GM23338 (cell line): ENCODE results near the gene EPSTI1. TPM values are rescaled to one million over a fixed set of nuclear protein-coding genes. Genes with fewer than 3 reads are reported as not detected.

Source experiments
- ATAC-seq: fragments of 200-7000 bp; cut with Tn5 transposase; 3 replicates; pipeline ENCODE4 v1.9.1; 2020
- DNase-seq: peaks from one replicate; pipeline ENCODE4 v3.0.0-alpha.2; 2015; ENCODE audit warnings: low spot score
- H2AFZ ChIP-seq: fragments of 200-600 bp; sonication (generic); 2 replicates; pipeline ENCODE4 v1.8.0; 2016; ENCODE audit warnings: antibody characterized with exemption, mild to moderate bottlenecking, moderate library complexity
- H3F3A ChIP-seq: fragments of 200-600 bp; sonication (generic); replicated peaks from 2 replicates; pipeline ENCODE4 v1.8.0; 2017; ENCODE audit warnings: antibody characterized with exemption, mixed run types, low read depth
- H3K27ac ChIP-seq: fragments of 200-600 bp; sonication (generic); 2 replicates; pipeline ENCODE4 v1.6.1; 2016; ENCODE audit warnings: low read depth
- H3K27me3 ChIP-seq: fragments of 200-600 bp; sonication (generic); 2 replicates; pipeline ENCODE4 v1.8.0; 2016; ENCODE audit warnings: mild to moderate bottlenecking, mixed run types, moderate library complexity; ENCODE audit not compliant: insufficient read depth
- H3K36me3 ChIP-seq: fragments of 200-600 bp; sonication (generic); 2 replicates; pipeline ENCODE4 v1.8.0; 2016; ENCODE audit warnings: mild to moderate bottlenecking; ENCODE audit not compliant: insufficient read depth
- H3K4me1 ChIP-seq: fragments of 200-600 bp; sonication (generic); 2 replicates; pipeline ENCODE4 v1.8.0; 2016; ENCODE audit warnings: mild to moderate bottlenecking, moderate library complexity; ENCODE audit not compliant: insufficient read depth
- H3K4me2 ChIP-seq: fragments of 200-600 bp; sonication (generic); 2 replicates; pipeline ENCODE4 v1.7.1; 2017; ENCODE audit warnings: mixed run types
- H3K4me3 ChIP-seq: fragments of 200-600 bp; sonication (generic); 2 replicates; pipeline ENCODE4 v1.6.1; 2016; ENCODE audit warnings: mixed run types
- H3K79me2 ChIP-seq: fragments of 200-600 bp; sonication (generic); replicated peaks from 2 replicates; pipeline ENCODE4 v1.8.0; 2017; ENCODE audit warnings: mild to moderate bottlenecking; ENCODE audit not compliant: insufficient read depth
- H3K9me2 ChIP-seq: fragments of 200-600 bp; sonication (generic); 2 replicates; pipeline ENCODE4 v1.8.0; 2017; ENCODE audit not compliant: insufficient read depth
- H4K20me1 ChIP-seq: fragments of 200-600 bp; sonication (generic); replicated peaks from 2 replicates; pipeline ENCODE4 v1.8.0; 2017; ENCODE audit warnings: mild to moderate bottlenecking; ENCODE audit not compliant: insufficient read depth
- H3K27ac Mint-ChIP-seq: 2 replicates; pipeline ENCODE4 v1.8.0; 2020; ENCODE audit warnings: inconsistent platforms, mild to moderate bottlenecking, moderate library complexity, mixed read lengths
- H3K27me3 Mint-ChIP-seq: 3 replicates; pipeline ENCODE4 v1.8.0; 2022; ENCODE audit warnings: low read depth, mild to moderate bottlenecking, moderate library complexity, mixed read lengths, inconsistent platforms; ENCODE audit not compliant: insufficient read depth, poor library complexity
- H3K36me3 Mint-ChIP-seq: 3 replicates; pipeline ENCODE4 v1.8.0; 2021; ENCODE audit warnings: low read depth, mild to moderate bottlenecking, inconsistent platforms, moderate library complexity, mixed read lengths
- H3K4me1 Mint-ChIP-seq: 3 replicates; pipeline ENCODE4 v1.8.0; 2020; ENCODE audit warnings: mild to moderate bottlenecking, inconsistent platforms, mixed read lengths
- H3K4me3 Mint-ChIP-seq: 3 replicates; pipeline ENCODE4 v1.8.0; 2021; ENCODE audit warnings: moderate library complexity, mild to moderate bottlenecking, inconsistent platforms, mixed read lengths
- H3K9me3 Mint-ChIP-seq: 3 replicates; pipeline ENCODE4 v1.8.0; 2020; ENCODE audit warnings: moderate library complexity, mild to moderate bottlenecking, inconsistent platforms, mixed read lengths
- NANOG ChIP-seq: IDR thresholded peaks from 2 replicates; pipeline ENCODE4 v1.6.1; 2016; ENCODE audit warnings: antibody characterized with exemption, borderline replicate concordance
- STAT1 ChIP-seq: IDR thresholded peaks from one replicate; pipeline ENCODE4 v1.6.1; 2016; ENCODE audit warnings: antibody characterized with exemption; ENCODE audit not compliant: unreplicated experiment
- ZNF114 ChIP-seq: fragments of 250-450 bp; sonication (Bioruptor Pico); IDR thresholded peaks from 2 replicates; pipeline ENCODE4 v1.5.0; 2020; ENCODE audit warnings: mild to moderate bottlenecking, moderate library complexity
- polyA plus RNA-seq: library from polyadenylated mRNA; unstranded; fragments of >200 nt; fragmentation: Nextera tagmentation; extraction: Ambion mirVana; gene quantifications from 2 replicates; pipeline ENCODE4 v1.2.1, GENCODE V29; 2016
- total RNA-seq: library from RNA; depleted of rRNA; stranded (reverse); fragments of >200 nt; shearing (Covaris generic); gene quantifications from 2 replicates; pipeline ENCODE4 v1.2.3, GENCODE V29; 2014
- TF ChIP-seq, protein P1 (sequence below): IDR thresholded peaks from one replicate; pipeline ENCODE4 v1.6.1; 2018; ENCODE audit warnings: antibody characterized with exemption; ENCODE audit not compliant: unreplicated experiment
- TF ChIP-seq, protein P2 (sequence below): IDR thresholded peaks from 2 replicates; pipeline ENCODE4 v1.6.1; 2016; ENCODE audit warnings: antibody characterized with exemption
- TF ChIP-seq, protein P3 (sequence below), 2 experiments: fragments of 200-600 bp in 1 of 2; sonication (generic) in 1 of 2; conservative IDR thresholded peaks; 2 replicates each; pipeline versions ENCODE4 v1.5.1 to v1.6.1; 2016 to 2017; ENCODE audit warnings: antibody characterized with exemption in 2 of 2, low read depth in 2 of 2, mild to moderate bottlenecking in 2 of 2, moderate library complexity in 1 of 2
- TF ChIP-seq, protein P4 (sequence below): fragments of 250-450 bp; sonication (Bioruptor Pico); IDR thresholded peaks from 2 replicates; pipeline ENCODE4 v1.5.0; 2020; ENCODE audit warnings: mild to moderate bottlenecking, moderate library complexity

Gene EPSTI1
- total and polyA plus RNA-seq, 2 experiments from 2014 or later: 0.10 to 0.68 TPM

DNA sequence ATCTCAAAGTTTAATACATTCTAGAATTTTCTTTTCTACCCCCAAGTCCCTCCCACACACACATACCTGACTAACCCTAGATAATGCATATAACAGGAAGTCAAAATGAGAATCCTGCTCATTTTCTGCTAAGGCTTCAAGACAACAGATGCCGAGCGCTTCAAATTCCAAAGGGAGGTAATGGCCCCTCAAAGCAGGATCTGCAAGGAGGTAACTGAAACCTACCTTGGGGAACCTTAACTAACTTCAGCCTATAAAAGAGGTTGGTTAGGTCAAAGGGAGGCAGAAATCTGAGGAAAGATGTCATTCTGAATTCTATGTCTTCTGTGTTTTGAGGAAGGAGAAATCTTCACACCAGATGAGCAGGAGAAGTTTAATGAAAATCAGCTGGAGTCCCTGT, 26.8 kb downstream of the EPSTI1 start (continued):
- TF ChIP-seq, protein P1, sequence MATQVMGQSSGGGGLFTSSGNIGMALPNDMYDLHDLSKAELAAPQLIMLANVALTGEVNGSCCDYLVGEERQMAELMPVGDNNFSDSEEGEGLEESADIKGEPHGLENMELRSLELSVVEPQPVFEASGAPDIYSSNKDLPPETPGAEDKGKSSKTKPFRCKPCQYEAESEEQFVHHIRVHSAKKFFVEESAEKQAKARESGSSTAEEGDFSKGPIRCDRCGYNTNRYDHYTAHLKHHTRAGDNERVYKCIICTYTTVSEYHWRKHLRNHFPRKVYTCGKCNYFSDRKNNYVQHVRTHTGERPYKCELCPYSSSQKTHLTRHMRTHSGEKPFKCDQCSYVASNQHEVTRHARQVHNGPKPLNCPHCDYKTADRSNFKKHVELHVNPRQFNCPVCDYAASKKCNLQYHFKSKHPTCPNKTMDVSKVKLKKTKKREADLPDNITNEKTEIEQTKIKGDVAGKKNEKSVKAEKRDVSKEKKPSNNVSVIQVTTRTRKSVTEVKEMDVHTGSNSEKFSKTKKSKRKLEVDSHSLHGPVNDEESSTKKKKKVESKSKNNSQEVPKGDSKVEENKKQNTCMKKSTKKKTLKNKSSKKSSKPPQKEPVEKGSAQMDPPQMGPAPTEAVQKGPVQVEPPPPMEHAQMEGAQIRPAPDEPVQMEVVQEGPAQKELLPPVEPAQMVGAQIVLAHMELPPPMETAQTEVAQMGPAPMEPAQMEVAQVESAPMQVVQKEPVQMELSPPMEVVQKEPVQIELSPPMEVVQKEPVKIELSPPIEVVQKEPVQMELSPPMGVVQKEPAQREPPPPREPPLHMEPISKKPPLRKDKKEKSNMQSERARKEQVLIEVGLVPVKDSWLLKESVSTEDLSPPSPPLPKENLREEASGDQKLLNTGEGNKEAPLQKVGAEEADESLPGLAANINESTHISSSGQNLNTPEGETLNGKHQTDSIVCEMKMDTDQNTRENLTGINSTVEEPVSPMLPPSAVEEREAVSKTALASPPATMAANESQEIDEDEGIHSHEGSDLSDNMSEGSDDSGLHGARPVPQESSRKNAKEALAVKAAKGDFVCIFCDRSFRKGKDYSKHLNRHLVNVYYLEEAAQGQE: no peak
- no peak for TF ChIP-seq NANOG
- TF ChIP-seq STAT1: no peak
- TF ChIP-seq, protein P2, sequence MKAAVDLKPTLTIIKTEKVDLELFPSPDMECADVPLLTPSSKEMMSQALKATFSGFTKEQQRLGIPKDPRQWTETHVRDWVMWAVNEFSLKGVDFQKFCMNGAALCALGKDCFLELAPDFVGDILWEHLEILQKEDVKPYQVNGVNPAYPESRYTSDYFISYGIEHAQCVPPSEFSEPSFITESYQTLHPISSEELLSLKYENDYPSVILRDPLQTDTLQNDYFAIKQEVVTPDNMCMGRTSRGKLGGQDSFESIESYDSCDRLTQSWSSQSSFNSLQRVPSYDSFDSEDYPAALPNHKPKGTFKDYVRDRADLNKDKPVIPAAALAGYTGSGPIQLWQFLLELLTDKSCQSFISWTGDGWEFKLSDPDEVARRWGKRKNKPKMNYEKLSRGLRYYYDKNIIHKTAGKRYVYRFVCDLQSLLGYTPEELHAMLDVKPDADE: no peak

DNA sequence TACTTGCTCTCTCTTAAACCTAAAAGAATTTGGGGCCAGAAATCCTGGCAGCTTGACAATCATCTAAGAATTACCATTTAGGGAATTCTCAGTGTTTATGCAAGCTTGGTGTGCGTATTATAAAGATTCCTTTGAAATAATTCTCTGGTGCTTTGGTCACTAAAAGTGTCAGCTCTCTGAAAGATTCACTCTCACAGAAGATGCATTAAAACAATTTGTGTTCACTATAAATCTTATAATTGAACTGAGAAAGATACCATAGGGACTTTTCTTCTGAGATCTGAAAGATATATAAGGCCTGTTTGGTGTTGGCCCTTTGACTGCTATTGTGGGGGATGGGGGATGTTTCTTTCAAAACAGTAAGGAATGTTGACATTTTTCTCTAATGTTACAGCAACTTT, 27.3 kb downstream of the EPSTI1 start:
- Histone ChIP-seq H3F3A (no peaks in the 10 kb centered on the region), H2AFZ (no peak overlapping the region), H3K27ac (no peak overlapping the region), H3K36me3 (no peaks in the 10 kb centered on the region), H3K79me2 (no peaks in the 10 kb centered on the region), H3K4me1 (peaks cover 19% of the 10 kb centered on the region), H3K27me3 (no peaks in the 10 kb centered on the region), H3K4me3 (no peak overlapping the region), H3K9me2 (0 out of 2 replicates have a peak, but pooled peaks cover 6% of the 10 kb centered on the region), H3K4me2 (no peak overlapping the region), H4K20me1 (no peaks in the 10 kb centered on the region)
- H3K27ac Mint-ChIP-seq: no peak overlapping the region
- peaks cover 47% of the 10 kb centered on the region for H3K4me1 Mint-ChIP-seq
- TF ChIP-seq ZNF114 (CRISPR knock-in tag): no peak
- TF ChIP-seq, protein P3, sequence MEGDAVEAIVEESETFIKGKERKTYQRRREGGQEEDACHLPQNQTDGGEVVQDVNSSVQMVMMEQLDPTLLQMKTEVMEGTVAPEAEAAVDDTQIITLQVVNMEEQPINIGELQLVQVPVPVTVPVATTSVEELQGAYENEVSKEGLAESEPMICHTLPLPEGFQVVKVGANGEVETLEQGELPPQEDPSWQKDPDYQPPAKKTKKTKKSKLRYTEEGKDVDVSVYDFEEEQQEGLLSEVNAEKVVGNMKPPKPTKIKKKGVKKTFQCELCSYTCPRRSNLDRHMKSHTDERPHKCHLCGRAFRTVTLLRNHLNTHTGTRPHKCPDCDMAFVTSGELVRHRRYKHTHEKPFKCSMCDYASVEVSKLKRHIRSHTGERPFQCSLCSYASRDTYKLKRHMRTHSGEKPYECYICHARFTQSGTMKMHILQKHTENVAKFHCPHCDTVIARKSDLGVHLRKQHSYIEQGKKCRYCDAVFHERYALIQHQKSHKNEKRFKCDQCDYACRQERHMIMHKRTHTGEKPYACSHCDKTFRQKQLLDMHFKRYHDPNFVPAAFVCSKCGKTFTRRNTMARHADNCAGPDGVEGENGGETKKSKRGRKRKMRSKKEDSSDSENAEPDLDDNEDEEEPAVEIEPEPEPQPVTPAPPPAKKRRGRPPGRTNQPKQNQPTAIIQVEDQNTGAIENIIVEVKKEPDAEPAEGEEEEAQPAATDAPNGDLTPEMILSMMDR (conservative IDR thresholded peaks at IDR 0.05; ENCODE audit: low read depth in 2 of 2): no peak
- TF ChIP-seq, protein P4, sequence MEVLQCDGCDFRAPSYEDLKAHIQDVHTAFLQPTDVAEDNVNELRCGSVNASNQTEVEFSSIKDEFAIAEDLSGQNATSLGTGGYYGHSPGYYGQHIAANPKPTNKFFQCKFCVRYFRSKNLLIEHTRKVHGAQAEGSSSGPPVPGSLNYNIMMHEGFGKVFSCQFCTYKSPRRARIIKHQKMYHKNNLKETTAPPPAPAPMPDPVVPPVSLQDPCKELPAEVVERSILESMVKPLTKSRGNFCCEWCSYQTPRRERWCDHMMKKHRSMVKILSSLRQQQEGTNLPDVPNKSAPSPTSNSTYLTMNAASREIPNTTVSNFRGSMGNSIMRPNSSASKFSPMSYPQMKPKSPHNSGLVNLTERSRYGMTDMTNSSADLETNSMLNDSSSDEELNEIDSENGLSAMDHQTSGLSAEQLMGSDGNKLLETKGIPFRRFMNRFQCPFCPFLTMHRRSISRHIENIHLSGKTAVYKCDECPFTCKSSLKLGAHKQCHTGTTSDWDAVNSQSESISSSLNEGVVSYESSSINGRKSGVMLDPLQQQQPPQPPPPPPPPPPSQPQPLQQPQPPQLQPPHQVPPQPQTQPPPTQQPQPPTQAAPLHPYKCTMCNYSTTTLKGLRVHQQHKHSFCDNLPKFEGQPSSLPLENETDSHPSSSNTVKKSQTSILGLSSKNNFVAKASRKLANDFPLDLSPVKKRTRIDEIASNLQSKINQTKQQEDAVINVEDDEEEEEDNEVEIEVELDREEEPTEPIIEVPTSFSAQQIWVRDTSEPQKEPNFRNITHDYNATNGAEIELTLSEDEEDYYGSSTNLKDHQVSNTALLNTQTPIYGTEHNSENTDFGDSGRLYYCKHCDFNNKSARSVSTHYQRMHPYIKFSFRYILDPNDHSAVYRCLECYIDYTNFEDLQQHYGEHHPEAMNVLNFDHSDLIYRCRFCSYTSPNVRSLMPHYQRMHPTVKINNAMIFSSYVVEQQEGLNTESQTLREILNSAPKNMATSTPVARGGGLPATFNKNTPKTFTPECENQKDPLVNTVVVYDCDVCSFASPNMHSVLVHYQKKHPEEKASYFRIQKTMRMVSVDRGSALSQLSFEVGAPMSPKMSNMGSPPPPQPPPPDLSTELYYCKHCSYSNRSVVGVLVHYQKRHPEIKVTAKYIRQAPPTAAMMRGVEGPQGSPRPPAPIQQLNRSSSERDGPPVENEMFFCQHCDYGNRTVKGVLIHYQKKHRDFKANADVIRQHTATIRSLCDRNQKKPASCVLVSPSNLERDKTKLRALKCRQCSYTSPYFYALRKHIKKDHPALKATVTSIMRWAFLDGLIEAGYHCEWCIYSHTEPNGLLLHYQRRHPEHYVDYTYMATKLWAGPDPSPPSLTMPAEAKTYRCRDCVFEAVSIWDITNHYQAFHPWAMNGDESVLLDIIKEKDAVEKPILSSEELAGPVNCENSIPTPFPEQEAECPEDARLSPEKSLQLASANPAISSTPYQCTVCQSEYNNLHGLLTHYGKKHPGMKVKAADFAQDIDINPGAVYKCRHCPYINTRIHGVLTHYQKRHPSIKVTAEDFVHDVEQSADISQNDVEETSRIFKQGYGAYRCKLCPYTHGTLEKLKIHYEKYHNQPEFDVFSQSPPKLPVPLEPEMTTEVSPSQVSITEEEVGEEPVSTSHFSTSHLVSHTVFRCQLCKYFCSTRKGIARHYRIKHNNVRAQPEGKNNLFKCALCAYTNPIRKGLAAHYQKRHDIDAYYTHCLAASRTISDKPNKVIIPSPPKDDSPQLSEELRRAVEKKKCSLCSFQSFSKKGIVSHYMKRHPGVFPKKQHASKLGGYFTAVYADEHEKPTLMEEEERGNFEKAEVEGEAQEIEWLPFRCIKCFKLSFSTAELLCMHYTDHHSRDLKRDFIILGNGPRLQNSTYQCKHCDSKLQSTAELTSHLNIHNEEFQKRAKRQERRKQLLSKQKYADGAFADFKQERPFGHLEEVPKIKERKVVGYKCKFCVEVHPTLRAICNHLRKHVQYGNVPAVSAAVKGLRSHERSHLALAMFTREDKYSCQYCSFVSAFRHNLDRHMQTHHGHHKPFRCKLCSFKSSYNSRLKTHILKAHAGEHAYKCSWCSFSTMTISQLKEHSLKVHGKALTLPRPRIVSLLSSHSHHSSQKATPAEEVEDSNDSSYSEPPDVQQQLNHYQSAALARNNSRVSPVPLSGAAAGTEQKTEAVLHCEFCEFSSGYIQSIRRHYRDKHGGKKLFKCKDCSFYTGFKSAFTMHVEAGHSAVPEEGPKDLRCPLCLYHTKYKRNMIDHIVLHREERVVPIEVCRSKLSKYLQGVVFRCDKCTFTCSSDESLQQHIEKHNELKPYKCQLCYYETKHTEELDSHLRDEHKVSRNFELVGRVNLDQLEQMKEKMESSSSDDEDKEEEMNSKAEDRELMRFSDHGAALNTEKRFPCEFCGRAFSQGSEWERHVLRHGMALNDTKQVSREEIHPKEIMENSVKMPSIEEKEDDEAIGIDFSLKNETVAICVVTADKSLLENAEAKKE: no peak
- H3K9me3 Mint-ChIP-seq: no peaks in the 10 kb centered on the region
- DNase-seq (no peak), ATAC-seq (no peak)
- no peak overlapping the region for H3K4me3 Mint-ChIP-seq
- no peaks in the 10 kb centered on the region for H3K36me3 Mint-ChIP-seq
- H3K27me3 Mint-ChIP-seq: peaks cover 5% of the 10 kb centered on the region
